ENCODE results near the gene TMEM132C. TPM values are rescaled to one million over a fixed set of nuclear protein-coding genes. Genes with fewer than 3 reads are reported as not detected.

TMEM132C gene
- total RNA-seq, 1 experiment from 2014 or later = not detected

DNA sequence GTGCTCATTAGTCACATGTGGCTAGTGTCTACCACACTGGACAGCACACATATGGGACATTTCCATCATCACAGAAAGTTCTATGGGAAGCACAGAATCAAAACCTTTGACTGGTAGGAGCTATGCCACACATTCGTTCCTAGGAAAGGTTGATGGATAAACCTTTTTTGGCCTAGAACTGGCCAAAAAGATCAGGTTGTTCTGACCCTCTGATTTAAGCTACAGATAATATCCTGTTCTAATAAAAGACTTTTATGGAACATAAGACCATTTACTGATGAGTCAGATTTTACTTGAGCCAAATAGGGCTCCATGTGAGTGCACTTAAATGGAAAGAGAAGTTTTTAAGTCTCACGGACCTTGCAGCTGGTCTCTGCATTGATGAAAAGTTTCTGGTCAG, 413.6 kb downstream of the TMEM132C start:
- Histone ChIP-seq H3K4me2 (ENCODE audit: low read length) (no peak overlapping the region), H3K36me3 (ENCODE audit: low read depth, low read length) (no peaks in the 10 kb centered on the region), H3K79me2 (ENCODE audit: low read length) (no peaks in the 10 kb centered on the region), H4K20me1 (ENCODE audit: low read length) (no peaks in the 10 kb centered on the region), H3K27me3 (ENCODE audit: low read length) (peaks cover 33% of the 10 kb centered on the region), H3F3A (ENCODE audit: low read length, unreplicated experiment) (no peaks in the 10 kb centered on the region), H3K9me3 (ENCODE audit: low read length) (no peaks in the 10 kb centered on the region), H3K9ac (ENCODE audit: low read length) (no peak overlapping the region), H3K27ac (ENCODE audit: low read length) (no peak overlapping the region), H2AFZ (ENCODE audit: low read length) (no peak overlapping the region), H3K9me2 (replicated peaks; ENCODE audit: low read length) (no peaks in the 10 kb centered on the region), H3K4me3 (ENCODE audit: low read length) (no peak overlapping the region), H3K4me1 (ENCODE audit: insufficient read depth, low read length) (no peaks in the 10 kb centered on the region)
- ATAC-seq (no peak), DNase-seq (no peak)
- CTCF ChIA-PET = no interaction called here
- POLR2A ChIA-PET (ENCODE audit: unreplicated experiment) = no interaction called here
- TF ChIP-seq EZH2phosphoT487 (IDR thresholded peaks at IDR 0.05; ENCODE audit: borderline replicate concordance, low read length) (no peak), EZH2 (IDR thresholded peaks at IDR 0.05; ENCODE audit: low read length, unreplicated experiment) (no peak)
- TF ChIP-seq, protein P1, sequence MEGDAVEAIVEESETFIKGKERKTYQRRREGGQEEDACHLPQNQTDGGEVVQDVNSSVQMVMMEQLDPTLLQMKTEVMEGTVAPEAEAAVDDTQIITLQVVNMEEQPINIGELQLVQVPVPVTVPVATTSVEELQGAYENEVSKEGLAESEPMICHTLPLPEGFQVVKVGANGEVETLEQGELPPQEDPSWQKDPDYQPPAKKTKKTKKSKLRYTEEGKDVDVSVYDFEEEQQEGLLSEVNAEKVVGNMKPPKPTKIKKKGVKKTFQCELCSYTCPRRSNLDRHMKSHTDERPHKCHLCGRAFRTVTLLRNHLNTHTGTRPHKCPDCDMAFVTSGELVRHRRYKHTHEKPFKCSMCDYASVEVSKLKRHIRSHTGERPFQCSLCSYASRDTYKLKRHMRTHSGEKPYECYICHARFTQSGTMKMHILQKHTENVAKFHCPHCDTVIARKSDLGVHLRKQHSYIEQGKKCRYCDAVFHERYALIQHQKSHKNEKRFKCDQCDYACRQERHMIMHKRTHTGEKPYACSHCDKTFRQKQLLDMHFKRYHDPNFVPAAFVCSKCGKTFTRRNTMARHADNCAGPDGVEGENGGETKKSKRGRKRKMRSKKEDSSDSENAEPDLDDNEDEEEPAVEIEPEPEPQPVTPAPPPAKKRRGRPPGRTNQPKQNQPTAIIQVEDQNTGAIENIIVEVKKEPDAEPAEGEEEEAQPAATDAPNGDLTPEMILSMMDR (conservative IDR thresholded peaks at IDR 0.05; ENCODE audit: low read depth, low read length) = no peak
- intact Hi-C loops (cut with micrococcal nuclease) = no loop called here
- BruUV-seq (replicated peaks) = no TSS peak

DNA sequence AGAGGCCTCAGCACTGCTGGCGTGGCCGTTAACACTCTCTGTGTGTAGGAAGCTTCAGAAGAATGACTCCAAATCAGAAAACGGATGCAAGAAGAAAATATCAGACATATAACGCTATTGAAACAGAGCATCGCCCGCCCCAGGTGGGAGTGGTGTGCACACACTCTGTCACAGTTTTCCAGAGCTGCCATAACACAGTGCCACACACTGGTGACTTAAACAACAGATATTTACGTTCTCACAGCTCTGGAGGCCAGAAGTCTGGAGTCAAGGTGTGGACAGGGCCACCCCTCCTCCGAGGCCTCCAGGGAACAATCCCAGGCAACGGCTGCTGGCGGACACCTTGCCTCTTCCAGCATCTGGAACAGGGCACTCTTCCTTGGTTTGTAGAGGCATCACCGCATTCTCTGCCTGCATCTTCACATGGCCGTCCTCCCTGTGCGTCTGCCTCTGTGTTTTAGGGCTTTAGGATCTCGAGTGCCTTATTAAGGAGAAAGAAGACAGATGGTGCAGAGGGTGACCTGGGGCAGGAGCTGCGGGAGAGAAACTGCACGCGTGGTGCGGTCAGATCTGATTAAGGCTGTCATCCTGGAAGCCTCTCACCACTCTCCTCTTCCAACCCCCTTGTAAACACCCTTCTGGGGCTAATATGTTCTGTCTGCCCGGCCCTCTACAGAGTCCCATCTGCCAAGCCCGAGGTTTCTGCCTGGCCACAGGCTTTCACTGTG, 415.7 kb downstream of the TMEM132C start:
- intact Hi-C loops (cut with micrococcal nuclease) = no loop called here
- Histone ChIP-seq H3K4me1 (ENCODE audit: insufficient read depth, low read length) (no peaks in the 10 kb centered on the region), H3F3A (ENCODE audit: low read length, unreplicated experiment) (no peaks in the 10 kb centered on the region), H3K27me3 (ENCODE audit: low read length) (peaks cover 29% of the 10 kb centered on the region), H3K27ac (ENCODE audit: low read length) (no peak overlapping the region), H3K4me2 (ENCODE audit: low read length) (no peak overlapping the region), H3K9me3 (ENCODE audit: low read length) (no peaks in the 10 kb centered on the region), H3K36me3 (ENCODE audit: low read depth, low read length) (no peaks in the 10 kb centered on the region), H3K4me3 (ENCODE audit: low read length) (no peak overlapping the region), H4K20me1 (ENCODE audit: low read length) (no peaks in the 10 kb centered on the region), H3K79me2 (ENCODE audit: low read length) (no peaks in the 10 kb centered on the region), H2AFZ (ENCODE audit: low read length) (no peak overlapping the region), H3K9ac (ENCODE audit: low read length) (no peak overlapping the region), H3K9me2 (replicated peaks; ENCODE audit: low read length) (no peaks in the 10 kb centered on the region)
- no TSS peak for BruUV-seq (replicated peaks)
- ChIA-PET POLR2A (ENCODE audit: unreplicated experiment) (no interaction called here), CTCF (no interaction called here)
- DNase-seq (no peak), ATAC-seq (no peak)
- no peak for TF ChIP-seq EZH2 (IDR thresholded peaks at IDR 0.05; ENCODE audit: low read length, unreplicated experiment)
- TF ChIP-seq EZH2phosphoT487 (IDR thresholded peaks at IDR 0.05; ENCODE audit: borderline replicate concordance, low read length) = no peak
- TF ChIP-seq, protein P1 (conservative IDR thresholded peaks at IDR 0.05; ENCODE audit: low read depth, low read length) = no peak

DNA sequence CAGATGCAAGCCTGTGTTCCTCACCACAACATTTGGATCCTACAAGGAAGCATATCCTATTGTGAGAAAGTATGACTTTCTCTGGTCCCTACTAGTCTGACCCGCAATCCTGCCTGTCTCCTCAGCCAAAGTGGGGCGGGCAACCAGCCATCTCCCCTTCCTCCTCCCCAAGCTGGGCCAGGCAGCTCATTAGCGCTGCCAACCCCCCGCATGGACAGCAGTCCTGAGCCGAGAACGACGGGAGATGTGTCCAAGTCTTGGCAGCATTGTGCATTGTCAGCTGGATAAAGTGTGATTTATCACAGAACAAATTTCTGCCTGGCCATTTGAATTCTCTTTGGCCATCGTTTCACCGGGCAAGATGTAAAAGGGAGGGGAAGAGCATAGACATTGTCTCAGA, 417.4 kb downstream of the TMEM132C start:
- CTCF ChIA-PET = no interaction called here
- H3K9ac ChIP-seq (ENCODE audit: low read length) = no peak overlapping the region
- no peak overlapping the region for H3K27ac ChIP-seq (ENCODE audit: low read length)

More for the DNA sequence above, 417.4 kb downstream of the TMEM132C start:
- intact Hi-C loops (cut with micrococcal nuclease) = no loop called here
- Histone ChIP-seq H3K4me3 (ENCODE audit: low read length) (no peak overlapping the region), H3K27me3 (ENCODE audit: low read length) (peaks cover 42% of the 10 kb centered on the region), H3K4me1 (ENCODE audit: insufficient read depth, low read length) (no peaks in the 10 kb centered on the region), H3F3A (ENCODE audit: low read length, unreplicated experiment) (no peaks in the 10 kb centered on the region), H3K9me2 (replicated peaks; ENCODE audit: low read length) (no peaks in the 10 kb centered on the region), H3K79me2 (ENCODE audit: low read length) (no peaks in the 10 kb centered on the region), H4K20me1 (ENCODE audit: low read length) (no peaks in the 10 kb centered on the region), H3K4me2 (ENCODE audit: low read length) (no peak overlapping the region), H3K9me3 (ENCODE audit: low read length) (no peaks in the 10 kb centered on the region), H2AFZ (ENCODE audit: low read length) (no peak overlapping the region), H3K36me3 (ENCODE audit: low read depth, low read length) (no peaks in the 10 kb centered on the region)
- DNase-seq (no peak), ATAC-seq (no peak)
- TF ChIP-seq, protein P1 (conservative IDR thresholded peaks at IDR 0.05; ENCODE audit: low read depth, low read length) = no peak
- POLR2A ChIA-PET (ENCODE audit: unreplicated experiment) = no interaction called here
- no TSS peak for BruUV-seq (replicated peaks)
